ENCODE results near the gene VAMP4. TPM values are rescaled to one million over a fixed set of nuclear protein-coding genes. Genes with fewer than 3 reads are reported as not detected.
"Not testable (repeated sequence)": the region's sequence is repeated elsewhere in the genome, so short reads cannot be mapped to it uniquely, and the experiment has no call there.

VAMP4 gene
- total RNA-seq, 1 experiment from 2014 or later, result 6.3 TPM

DNA sequence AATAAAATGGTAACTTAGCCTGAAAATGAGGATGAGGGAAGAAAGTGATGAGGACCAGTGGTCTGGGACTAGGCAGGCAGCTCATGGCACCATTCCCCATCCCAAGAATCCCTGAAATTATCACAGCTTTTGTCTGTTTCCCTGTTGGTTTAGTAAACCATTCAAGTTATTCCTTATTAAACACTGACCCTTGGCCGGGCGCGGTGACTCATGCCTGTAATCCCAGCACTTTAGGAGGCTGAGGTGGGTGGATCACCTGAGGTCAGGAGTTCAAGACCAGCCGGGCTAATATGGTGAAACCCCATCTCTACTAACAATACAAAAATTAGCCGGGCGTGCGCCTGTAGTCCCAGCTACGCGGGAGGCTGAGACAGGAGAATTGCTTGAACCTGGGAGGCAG, 85.7 kb downstream of the VAMP4 start:
- H3K27me3 ChIP-seq (ENCODE audit: insufficient read depth, low read length); BruUV-seq (replicated peaks); H3K4me3 ChIP-seq (replicated peaks in 1 of 2; ENCODE audit: low read depth in 1 of 2, low read length in 2 of 2); H3K9ac ChIP-seq (ENCODE audit: low read length); H3K27ac ChIP-seq (ENCODE audit: low read depth, low read length); H3K36me3 ChIP-seq (ENCODE audit: control insufficient read depth in 1 of 2, insufficient read depth in 2 of 2, low read length in 2 of 2); H2AFZ ChIP-seq (ENCODE audit: low read depth, low read length, poor library complexity, severe bottlenecking); H3K9me3 ChIP-seq (ENCODE audit: control insufficient read depth in 1 of 2, insufficient read depth in 1 of 2, low read depth in 1 of 2, low read length in 2 of 2); intact Hi-C loops (cut with micrococcal nuclease); POLR2A ChIA-PET; H3K79me2 ChIP-seq (ENCODE audit: insufficient read depth, low read length); H4K20me1 ChIP-seq (ENCODE audit: insufficient read depth); RAD21 ChIA-PET (ENCODE audit: low non-redundant PET in 1 of 2, low total read pairs in 2 of 2, uncharacterized antibody in 2 of 2, unreplicated experiment in 2 of 2); H3K9me2 ChIP-seq (ENCODE audit: insufficient read depth); DNase-seq (ENCODE audit: low read depth, low spot score); ATAC-seq: not testable (repeated sequence)
- Histone ChIP-seq H3K4me1 (ENCODE audit: control insufficient read depth in 1 of 2, insufficient read depth in 2 of 2, low read length in 2 of 2) (peaks cover 0 to 18% of the 10 kb centered on the region in 2 experiments; a peak in 3 of 4 replicates), H3K4me2 (ENCODE audit: low read length) (peak overlapping the region; percentile 4; the same call in 1 of the 2 replicates)
- CTCF ChIA-PET, result interaction anchor here (1.2 to 1.6 kb wide), 3 partner anchors 10 to 330 kb away, joined by 3 to 6 read pairs (median 4); no protein-coding TSS in a partner anchor

DNA sequence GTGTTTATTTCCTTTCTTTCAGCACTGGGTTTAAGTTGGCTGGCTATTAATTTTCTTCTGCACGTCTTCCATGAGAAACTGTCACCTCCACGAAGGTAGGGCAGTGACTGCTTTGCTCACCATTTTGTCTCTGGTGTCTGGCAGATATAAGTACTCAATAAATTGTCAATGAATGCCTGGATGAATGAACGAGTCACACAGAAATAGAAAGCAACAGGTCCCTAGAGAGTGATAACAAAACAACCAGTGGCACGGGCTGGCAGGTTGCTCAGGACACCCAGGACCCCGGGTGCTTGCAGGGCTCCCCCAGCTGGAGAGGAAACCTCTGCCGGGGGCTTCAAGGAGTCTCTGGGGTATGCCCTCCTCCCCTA, 86.1 kb downstream of the VAMP4 start:
- peak overlapping the region; percentile 4; the same call in 1 of the 2 replicates for H3K4me2 ChIP-seq (ENCODE audit: low read length)
- RAD21 ChIA-PET (ENCODE audit: low non-redundant PET in 1 of 2, low total read pairs in 2 of 2, uncharacterized antibody in 2 of 2, unreplicated experiment in 2 of 2), result no interaction called here
- H3K27me3 ChIP-seq (ENCODE audit: insufficient read depth, low read length), result no peaks in the 10 kb centered on the region
- H3K9me2 ChIP-seq (ENCODE audit: insufficient read depth), result no peaks in the 10 kb centered on the region
- intact Hi-C loops (cut with micrococcal nuclease), result no loop called here
- no peaks in the 10 kb centered on the region for H4K20me1 ChIP-seq (ENCODE audit: insufficient read depth)
- TF ChIP-seq POLR2A (IDR thresholded peaks at IDR 0.05; ENCODE audit: borderline replicate concordance, extremely low read depth, insufficient read depth, insufficient read length), result no peak
- no peak for TF ChIP-seq FOSL1 (IDR thresholded peaks at IDR 0.05; ENCODE audit: low read depth)
- no peak for TF ChIP-seq JUND (IDR thresholded peaks at IDR 0.05)
- no peak for TF ChIP-seq SIN3A (IDR thresholded peaks at IDR 0.05; ENCODE audit: low read depth)
- TF ChIP-seq ELF1 (IDR thresholded peaks at IDR 0.05; ENCODE audit: borderline replicate concordance, low read depth), result no peak
- TF ChIP-seq POLR2AphosphoS5 (IDR thresholded peaks at IDR 0.05; ENCODE audit: low read depth, low read length), result no peak
- TF ChIP-seq CEBPB (IDR thresholded peaks at IDR 0.05; ENCODE audit: low read depth), result no peak
- TF ChIP-seq TCF7L2 (IDR thresholded peaks at IDR 0.05; ENCODE audit: borderline replicate concordance, extremely low read depth, insufficient read depth, insufficient read length), result no peak
- TF ChIP-seq SP1 (IDR thresholded peaks at IDR 0.05; ENCODE audit: low read depth), result no peak
- TF ChIP-seq, protein P1, sequence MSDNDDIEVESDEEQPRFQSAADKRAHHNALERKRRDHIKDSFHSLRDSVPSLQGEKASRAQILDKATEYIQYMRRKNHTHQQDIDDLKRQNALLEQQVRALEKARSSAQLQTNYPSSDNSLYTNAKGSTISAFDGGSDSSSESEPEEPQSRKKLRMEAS (IDR thresholded peaks at IDR 0.05), result no peak
- TF ChIP-seq EZH2phosphoT487 (IDR thresholded peaks at IDR 0.05; ENCODE audit: borderline replicate concordance), result no peak
- no peak for TF ChIP-seq RAD21 (IDR thresholded peaks at IDR 0.05; ENCODE audit: low read depth)
- no peak for TF ChIP-seq ZBTB33 (IDR thresholded peaks at IDR 0.05; ENCODE audit: extremely low read depth, insufficient replicate concordance, low read length)
- no peak for TF ChIP-seq EZH2 (IDR thresholded peaks at IDR 0.05)
- CTCF ChIA-PET, result interaction anchor here (1.2 to 2.1 kb wide), 4 partner anchors 11 to 330 kb away, joined by 3 to 10 read pairs (median 5); no protein-coding TSS in a partner anchor
- H3K4me3 ChIP-seq (replicated peaks in 1 of 2; ENCODE audit: low read depth in 1 of 2, low read length in 2 of 2), result no peak overlapping the region
- H3K4me1 ChIP-seq (ENCODE audit: control insufficient read depth in 1 of 2, insufficient read depth in 2 of 2, low read length in 2 of 2), result peaks cover 0 to 13% of the 10 kb centered on the region in 2 experiments; a peak in 3 of 4 replicates
- H3K79me2 ChIP-seq (ENCODE audit: insufficient read depth, low read length), result no peaks in the 10 kb centered on the region
- BruUV-seq (replicated peaks), result no TSS peak
- H2AFZ ChIP-seq (ENCODE audit: low read depth, low read length, poor library complexity, severe bottlenecking), result peak overlapping the region; percentile 19
- ATAC-seq (peak; percentile 19; the same call in 1 of the 2 replicates), DNase-seq (ENCODE audit: low read depth, low spot score) (no peak)
- no peaks in the 10 kb centered on the region for H3K36me3 ChIP-seq (ENCODE audit: control insufficient read depth in 1 of 2, insufficient read depth in 2 of 2, low read length in 2 of 2)
- POLR2A ChIA-PET, result no interaction called here
- no peak overlapping the region for H3K27ac ChIP-seq (ENCODE audit: low read depth, low read length)
- no peaks in the 10 kb centered on the region for H3K9me3 ChIP-seq (ENCODE audit: control insufficient read depth in 1 of 2, insufficient read depth in 1 of 2, low read depth in 1 of 2, low read length in 2 of 2)
- H3K9ac ChIP-seq (ENCODE audit: low read length), result no peak overlapping the region

Data from HCT116 (cell line).